CD4-positive, alpha-beta T cell treated with Interleukin-17A for 1 hour (primary cell): Measurements from ENCODE around the gene MRPL52.
"Not testable (repeated sequence)": the region's sequence is repeated elsewhere in the genome, so short reads cannot be mapped to it uniquely, and the experiment has no call there.

Source experiments
- DNase-seq: peaks from one replicate; pipeline ENCODE4 v3.0.0-alpha.2; 2020

The MRPL52 gene

GRCh38 chr14:22829661-22830442, at the start of gene MRPL52:
Gene MRPL52, plus strand, starts transcription at chr14:22829887. Its CDS starts 26 bp downstream, at chr14:22829913.
- DNase-seq: peak; percentile 93

- DNase-seq: no peak
These were observed 49.5 kb upstream of the MRPL52 start for GRCh38 chr14:22780105-22780679.

GRCh38 chr14:22780941-22781300, 48.8 kb upstream of the MRPL52 start:
- no peak for DNase-seq

- DNase-seq: no peak
These were observed 48.2 kb upstream of the MRPL52 start for GRCh38 chr14:22781301-22781991.

GRCh38 chr14:22786685-22787084, 43.0 kb upstream of the MRPL52 start:
- no peak for DNase-seq

GRCh38 chr14:22791301-22791700, 38.4 kb upstream of the MRPL52 start:
- DNase-seq: no peak

GRCh38 chr14:22792158-22792557, 37.5 kb upstream of the MRPL52 start:
- no peak for DNase-seq

GRCh38 chr14:22793550-22793949, 36.1 kb upstream of the MRPL52 start:
- not testable (repeated sequence) for DNase-seq

- DNase-seq: no peak
These were observed 35.7 kb upstream of the MRPL52 start for GRCh38 chr14:22793976-22794375.

- no peak for DNase-seq
These were observed 35.1 kb upstream of the MRPL52 start for GRCh38 chr14:22794551-22794951.

- no peak for DNase-seq
These were observed 33.5 kb upstream of the MRPL52 start for GRCh38 chr14:22796087-22796707.

- DNase-seq: no peak
These were observed 32.4 kb upstream of the MRPL52 start for GRCh38 chr14:22797017-22797917.

GRCh38 chr14:22798528-22798927, 31.2 kb upstream of the MRPL52 start:
- no peak for DNase-seq

GRCh38 chr14:22800346-22800745, 29.3 kb upstream of the MRPL52 start:
- no peak for DNase-seq

GRCh38 chr14:22801716-22802115, 28.0 kb upstream of the MRPL52 start:
- DNase-seq: no peak

- no peak for DNase-seq
These were observed 26.6 kb upstream of the MRPL52 start for GRCh38 chr14:22802860-22803686.

GRCh38 chr14:22803687-22803974, 26.1 kb upstream of the MRPL52 start:
- DNase-seq: no peak

GRCh38 chr14:22805235-22805634, 24.5 kb upstream of the MRPL52 start:
- DNase-seq: not testable (repeated sequence)

GRCh38 chr14:22807432-22808087, 22.1 kb upstream of the MRPL52 start:
- no peak for DNase-seq

- DNase-seq: no peak
These were observed 21.1 kb upstream of the MRPL52 start for GRCh38 chr14:22808388-22809209.
